Anterior cingulate cortex (tissue), 58 donors: ENCODE data around the gene RUVBL2.
"Not testable (repeated sequence)": the region's sequence is repeated elsewhere in the genome, so short reads cannot be mapped to it uniquely, and the experiment has no call there.

Source experiments
- DNase-seq, 58 donors: peaks; one replicate each; lab custom pipeline; 2025; lab: John Stamatoyannopoulos, UW

The RUVBL2 gene

DNA sequence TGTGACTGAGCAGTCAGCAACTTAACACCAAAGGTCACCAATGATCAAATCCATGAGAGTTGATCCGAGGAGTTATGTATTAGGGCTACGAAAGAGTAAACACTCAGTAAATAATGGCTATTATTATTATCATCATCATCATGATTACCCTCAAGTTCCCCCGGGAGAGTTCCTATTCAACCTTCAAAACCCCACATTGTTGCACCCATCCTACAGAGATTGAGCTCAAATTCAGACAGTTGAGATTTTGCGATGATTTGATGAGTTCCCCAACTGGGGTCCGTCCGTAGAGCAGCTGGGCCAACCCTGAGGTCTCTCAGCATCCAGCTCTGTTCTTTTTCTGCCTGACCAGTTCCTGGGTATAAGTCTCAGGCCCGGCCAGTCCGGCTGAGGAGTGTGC lies 44.4 kb downstream of the RUVBL2 start:
- not testable (repeated sequence) for DNase-seq

GRCh38 chr19:49038557-49039276 lies 45.0 kb downstream of the RUVBL2 start:
- not testable (repeated sequence) for DNase-seq

DNA sequence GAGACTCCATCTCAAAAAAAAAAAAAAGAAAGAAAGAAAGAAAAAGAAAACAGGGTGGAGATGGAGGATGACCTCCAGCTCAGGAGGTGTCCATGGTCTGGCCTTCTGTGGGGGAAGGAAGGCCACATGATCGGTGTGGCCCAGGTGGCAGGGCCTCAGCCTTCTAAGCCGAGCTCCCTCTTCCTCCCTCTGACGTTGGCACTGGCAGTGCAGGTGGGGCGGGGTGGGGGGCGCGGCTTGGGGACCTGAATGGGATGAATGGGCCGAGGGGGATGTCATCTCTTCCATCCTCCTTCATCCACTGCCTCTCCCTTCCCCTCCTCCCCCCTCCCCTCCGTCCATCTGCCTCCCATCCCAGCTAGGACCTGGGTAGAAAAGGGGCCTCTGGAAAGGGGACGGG lies 46.0 kb downstream of the RUVBL2 start:
- DNase-seq = not testable (repeated sequence)

- DNase-seq = no peak
Observed at GRCh38 chr19:49042177-49042576, 48.5 kb downstream of the RUVBL2 start.

DNA sequence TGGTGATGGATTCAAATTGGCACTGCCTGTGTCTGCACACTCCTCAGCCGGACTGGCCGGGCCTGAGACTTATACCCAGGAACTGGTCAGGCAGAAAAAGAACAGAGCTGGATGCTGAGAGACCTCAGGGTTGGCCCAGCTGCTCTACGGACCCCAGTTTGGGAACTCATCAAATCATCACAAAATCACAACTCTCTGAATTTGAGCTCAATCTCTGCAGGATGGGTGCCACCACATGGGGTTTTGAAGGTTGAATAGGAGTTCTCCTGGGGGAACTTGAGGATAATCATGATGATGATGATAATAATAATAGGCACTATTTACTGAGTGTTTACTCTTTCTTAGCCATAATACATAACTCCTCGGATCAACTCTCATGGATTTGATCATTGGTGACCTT lies 49.0 kb downstream of the RUVBL2 start:
- DNase-seq = not testable (repeated sequence)

- DNase-seq = not testable (repeated sequence)
Observed at GRCh38 chr19:49043548-49043947, 49.9 kb downstream of the RUVBL2 start, which contains the start of gene CGB5. CGB5 (plus strand) TSS chr19:49043848; CDS start chr19:49044210, 362 bp downstream.

- DNase-seq = not testable (repeated sequence)
Observed at GRCh38 chr19:49049011-49049410, 55.3 kb downstream of the RUVBL2 start, which contains the start of gene CGB8. CGB8 (minus strand) TSS chr19:49049111; CDS start chr19:49048739, 372 bp downstream.

DNA sequence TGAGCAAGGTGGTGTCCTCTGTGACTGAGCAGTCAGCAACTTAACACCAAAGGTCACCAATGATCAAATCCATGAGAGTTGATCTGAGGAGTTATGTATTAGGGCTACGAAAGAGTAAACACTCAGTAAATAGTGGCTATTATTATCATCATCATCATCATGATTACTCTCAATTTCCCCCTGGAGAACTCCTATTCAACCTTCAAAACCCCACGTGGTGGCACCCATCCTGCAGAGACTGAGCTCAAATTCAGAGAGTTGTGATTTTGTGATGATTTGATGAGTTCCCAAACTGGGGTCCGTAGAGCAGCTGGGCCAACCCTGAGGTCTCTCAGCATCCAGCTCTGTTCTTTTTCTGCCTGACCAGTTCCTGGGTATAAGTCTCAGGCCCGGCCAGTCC lies 56.1 kb downstream of the RUVBL2 start:
- not testable (repeated sequence) for DNase-seq

DNA sequence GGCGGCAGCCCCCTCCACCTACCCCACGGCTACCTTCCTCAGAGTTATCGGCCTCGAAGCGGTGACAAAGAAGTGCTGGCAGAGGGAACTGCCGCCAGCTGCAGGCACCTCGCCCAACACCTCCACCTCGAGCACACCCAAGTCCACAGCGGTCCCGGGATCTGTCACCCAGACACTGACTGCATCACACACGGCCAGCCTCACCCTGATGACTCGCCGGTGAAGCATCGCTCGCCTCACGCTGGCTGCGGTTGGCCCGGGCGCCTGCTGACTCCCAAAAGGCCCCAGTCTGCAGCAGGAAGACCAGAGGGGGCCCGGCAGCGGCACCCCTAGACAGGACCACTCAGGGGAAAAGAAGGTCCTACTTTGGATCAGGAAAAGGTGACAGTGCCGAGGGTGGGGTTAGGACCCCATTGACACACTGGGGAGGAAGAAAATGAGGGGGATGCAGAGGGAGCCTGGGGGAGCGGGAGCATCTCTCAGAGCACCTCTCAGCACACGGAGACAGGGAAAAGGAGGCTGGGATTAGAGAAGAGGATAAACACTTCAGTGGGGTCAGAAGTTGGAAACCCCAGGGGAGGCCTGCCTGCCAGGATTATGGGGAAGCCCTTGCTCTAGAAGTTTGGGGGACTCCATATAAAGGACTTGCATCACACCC lies 56.8 kb downstream of the RUVBL2 start:
- not testable (repeated sequence) for DNase-seq

DNA sequence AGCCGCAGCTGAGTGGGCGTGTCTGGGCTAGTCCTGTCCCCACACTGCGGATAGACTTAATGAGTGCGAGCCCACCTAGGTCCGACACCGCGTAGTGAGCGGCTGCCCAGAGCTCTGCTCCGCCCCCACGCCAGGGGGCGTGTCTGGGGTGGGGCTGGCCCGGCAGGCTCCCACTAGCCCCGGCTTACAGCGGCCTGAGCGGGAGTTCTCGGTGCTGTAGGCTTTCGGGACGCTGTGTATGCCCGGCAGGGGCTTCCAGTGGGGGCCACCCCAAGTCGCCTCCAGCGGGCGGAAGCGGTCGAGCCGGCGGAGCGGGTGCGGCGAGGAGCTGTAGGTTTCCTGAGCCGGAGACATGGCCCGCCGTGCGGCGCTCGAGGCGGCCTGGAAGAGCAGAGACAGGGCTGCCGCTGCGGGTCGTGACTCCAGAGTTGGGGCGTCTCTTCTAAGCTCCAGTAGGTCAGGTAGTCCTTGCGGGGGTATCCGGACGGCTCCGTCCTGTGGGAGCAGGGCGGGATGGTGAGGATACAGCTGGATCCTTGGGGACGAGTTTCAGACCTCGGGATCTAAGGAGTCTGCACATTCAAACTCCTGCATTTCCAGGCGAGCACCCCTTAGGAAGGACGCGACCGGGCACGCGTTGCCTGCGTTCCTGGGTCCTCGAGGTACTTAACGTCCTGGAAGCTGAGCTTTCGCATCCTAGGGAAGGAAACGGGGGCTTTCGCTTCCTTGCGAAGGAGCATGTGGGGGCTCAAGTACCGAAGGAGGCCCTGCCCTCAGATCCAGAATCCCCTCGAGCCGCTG lies 62.6 kb downstream of the RUVBL2 start:
- DNase-seq = peak in 6 of 58 donors; percentile 0 to 13 (median 5)

DNA sequence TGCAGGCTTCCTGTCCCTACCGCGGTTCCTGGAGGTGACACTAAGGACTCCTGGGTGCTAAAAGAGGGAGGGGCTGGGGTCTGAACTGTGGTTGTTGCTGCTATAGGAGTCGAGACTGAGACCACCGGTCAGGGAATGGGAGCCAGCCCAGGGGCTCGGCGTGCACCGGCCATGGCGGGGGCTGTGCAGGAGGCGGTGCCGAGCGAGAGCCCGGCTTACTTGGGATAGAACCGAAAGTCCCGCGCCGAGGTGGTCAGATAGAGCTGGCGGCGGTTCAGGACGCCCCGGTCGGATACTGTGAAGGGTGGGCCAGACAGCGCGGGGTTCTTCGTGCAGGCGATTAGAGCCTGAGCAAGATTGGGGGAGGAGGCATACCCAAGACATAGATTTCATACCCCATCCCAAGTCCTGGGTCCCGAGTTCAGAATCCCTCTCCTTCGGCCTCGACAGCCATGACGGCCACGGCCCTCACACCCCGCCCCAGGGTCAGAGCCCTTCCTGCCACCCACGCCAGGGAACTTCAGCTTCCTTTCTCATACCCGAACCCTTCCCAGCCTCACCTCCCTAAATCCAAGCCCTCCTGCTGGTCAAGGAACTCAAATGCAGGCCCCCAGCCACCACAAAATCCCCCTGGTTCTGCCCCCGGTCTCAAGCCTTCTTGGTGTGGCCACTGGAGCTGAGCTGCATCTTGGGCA lies 63.4 kb downstream of the RUVBL2 start:
- not testable (repeated sequence) for DNase-seq

DNA sequence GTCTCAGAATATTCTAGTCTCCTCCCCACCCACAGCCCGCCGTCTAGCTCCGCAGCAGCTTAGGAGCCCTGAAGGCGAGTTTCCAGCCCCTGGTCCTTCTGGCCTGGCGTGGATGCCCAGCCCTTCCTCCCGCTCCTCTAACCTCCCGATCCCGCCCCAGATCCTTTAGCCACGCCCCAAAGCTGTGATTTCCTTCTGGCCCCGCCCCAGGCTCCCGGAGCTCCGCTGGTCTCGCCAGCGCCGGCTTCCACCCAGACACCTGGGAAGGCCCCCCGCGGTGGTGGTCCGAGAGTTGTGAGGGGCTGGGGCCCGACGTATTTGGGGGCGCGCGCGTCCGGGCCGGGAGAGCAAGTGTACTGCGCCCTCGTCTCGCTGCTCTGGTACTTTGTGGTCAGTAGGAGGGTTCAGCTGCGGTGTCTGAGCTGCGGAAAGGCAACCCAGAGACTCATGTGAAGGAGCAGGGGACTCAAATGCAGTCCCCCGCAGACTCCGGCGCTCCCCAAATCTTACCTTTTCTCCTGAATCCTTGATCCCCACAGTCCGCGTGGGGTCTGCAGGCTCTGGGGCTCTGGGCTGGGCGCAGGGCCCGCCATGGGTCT lies 64.0 kb downstream of the RUVBL2 start, which contains the start of gene CGB7:
Gene CGB7, minus strand, starts transcription at position 114 of the 599 bp plus-strand sequence. CDS start 2,374 bp downstream, outside the sequence.
- peak in 5 of 58 donors; percentile 1 to 6 (median 4) for DNase-seq

DNA sequence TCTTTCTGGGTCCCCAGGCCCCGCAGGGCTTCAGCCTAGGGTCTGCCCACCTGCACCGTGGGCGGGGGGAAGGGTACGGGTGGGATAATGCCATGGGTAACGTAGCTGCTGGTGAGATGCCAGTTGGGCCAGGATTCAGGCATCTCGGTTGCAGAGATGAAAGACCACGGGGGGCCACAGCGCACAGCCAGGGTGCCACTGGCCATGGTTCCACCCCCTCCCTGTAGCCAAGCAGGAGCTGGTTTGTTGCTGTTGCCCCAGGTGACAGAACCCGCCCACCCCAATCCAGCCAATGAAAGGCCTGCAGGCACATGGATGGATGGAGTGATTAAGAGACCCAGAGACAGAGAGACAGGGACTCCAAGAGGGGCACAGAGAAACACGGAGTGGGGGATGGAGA lies 64.9 kb downstream of the RUVBL2 start:
- DNase-seq = peak in 1 of 58 donors; percentile 10

DNA sequence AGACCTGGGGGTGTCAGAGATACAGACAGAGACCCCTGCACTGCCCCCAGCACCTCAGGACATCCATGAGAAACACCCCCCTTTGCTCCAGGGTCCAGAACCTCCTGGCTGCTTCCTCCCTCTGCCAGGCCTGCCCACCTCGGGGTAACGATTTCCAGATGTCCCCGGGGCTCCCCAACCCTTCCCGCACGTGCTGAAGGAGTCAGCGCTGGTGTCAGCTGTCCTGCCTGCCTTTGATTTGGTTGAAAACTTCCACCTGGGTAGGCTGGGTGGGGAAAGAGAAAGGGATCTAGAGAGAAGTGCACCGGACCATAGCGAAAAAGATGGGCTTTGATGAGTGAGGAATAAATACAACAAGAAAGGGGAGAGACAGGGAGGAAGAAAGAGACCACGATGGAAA lies 65.4 kb downstream of the RUVBL2 start:
- DNase-seq = no peak

- DNase-seq = no peak
Observed at GRCh38 chr19:49061000-49061399, 67.3 kb downstream of the RUVBL2 start.

DNA sequence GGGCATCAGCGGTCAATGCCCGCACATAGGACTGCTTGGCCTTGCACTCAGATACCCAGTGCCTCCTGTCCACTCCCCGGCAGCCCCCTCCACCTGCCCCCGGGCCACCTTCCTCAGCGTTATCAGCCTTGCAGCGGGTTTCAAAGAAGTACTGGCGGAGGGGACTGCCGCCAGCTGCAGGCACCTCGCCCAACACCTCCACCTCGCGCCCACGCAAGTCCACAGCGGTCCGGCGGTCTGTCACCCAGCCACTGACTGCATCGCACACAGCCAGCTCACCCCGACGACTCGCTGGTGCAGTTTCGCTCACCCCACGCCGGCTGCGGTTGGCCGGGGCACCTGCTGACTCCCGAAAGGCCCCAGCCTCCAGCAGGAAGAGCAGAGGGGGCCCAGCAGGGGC lies 67.8 kb downstream of the RUVBL2 start:
- no peak for DNase-seq

DNA sequence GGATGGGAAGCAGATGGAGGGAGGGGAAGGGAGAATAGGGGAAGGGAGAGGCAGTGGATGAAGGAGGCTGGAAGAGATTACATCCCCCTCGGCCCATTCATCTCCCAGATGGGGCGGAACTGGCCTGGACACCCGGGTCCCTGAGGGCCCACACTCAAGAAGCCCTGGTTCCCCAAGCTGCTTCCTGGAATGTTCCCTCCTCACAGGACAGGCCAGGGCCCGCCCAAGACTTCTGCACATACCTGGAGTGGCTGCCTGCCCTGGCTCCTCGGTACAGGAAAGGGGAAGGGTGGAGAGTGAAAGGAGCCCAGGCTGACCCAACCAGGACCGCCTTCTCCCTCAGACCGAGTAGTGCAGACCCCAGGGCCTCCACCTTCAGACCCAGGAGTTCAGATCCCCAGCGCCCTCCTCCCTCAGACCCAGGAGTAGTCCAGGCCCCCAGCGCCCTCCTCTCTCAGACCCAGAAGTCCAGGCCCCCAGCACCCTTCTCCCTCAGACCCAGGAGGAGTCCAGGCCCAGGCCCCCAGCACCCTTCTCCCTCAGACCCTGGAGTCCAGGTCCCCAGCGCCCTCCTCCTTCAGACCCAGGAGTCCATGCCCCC lies 70.4 kb downstream of the RUVBL2 start:
- no peak for DNase-seq

GRCh38 chr19:49064768-49065611 lies 71.3 kb downstream of the RUVBL2 start, which contains the start of gene NTF4:
NTF4 (minus strand) TSS chr19:49064818; CDS start chr19:49061997, 2,821 bp downstream.
- DNase-seq = no peak
